OCI-LY3 (cell line): Measurements from ENCODE around the gene KLHL30.

ENCODE experiments used
- H2AFZ ChIP-seq: fragments of 200-600, 300-600 bp; shearing (Covaris generic); 2 replicates; pipeline ENCODE4 v1.6.0; 2014; ENCODE audit warnings: antibody characterized with exemption, low read depth, low read length
- H3K27ac ChIP-seq: fragments of 200-600, 300-600 bp; sonication (generic); 2 replicates; pipeline ENCODE4 v1.5.1; 2014; ENCODE audit warnings: mild to moderate bottlenecking, low read length, moderate library complexity, mixed read lengths
- H3K27me3 ChIP-seq: fragments of 200-600, 300-600 bp; sonication (generic); 2 replicates; pipeline ENCODE4 v1.6.1; 2014; ENCODE audit warnings: low read depth, low read length, mixed read lengths
- H3K36me3 ChIP-seq: fragments of 200-600, 300-600 bp; sonication (generic); replicated peaks from 2 replicates; pipeline ENCODE3; 2014; ENCODE audit warnings: low read depth, low read length, mixed read lengths
- H3K4me1 ChIP-seq: fragments of 300-600, 200-600 bp; sonication (generic); 2 replicates; pipeline ENCODE4 v1.6.1; 2014; ENCODE audit warnings: low read length, mixed read lengths
- H3K4me2 ChIP-seq: fragments of 200-600, 300-600 bp; sonication (generic); 2 replicates; pipeline ENCODE4 v1.6.1; 2014; ENCODE audit warnings: low read length, mixed read lengths
- H3K4me3 ChIP-seq: fragments of 300-600, 200-600 bp; sonication (generic); 2 replicates; pipeline ENCODE4 v1.5.1; 2014; ENCODE audit warnings: antibody characterized with exemption, mild to moderate bottlenecking, low read length, moderate library complexity
- H3K79me2 ChIP-seq: fragments of 300-600, 200-600 bp; shearing (Covaris generic); 2 replicates; pipeline ENCODE4 v1.6.1; 2014; ENCODE audit warnings: mild to moderate bottlenecking, low read length, mixed read lengths
- H3K9ac ChIP-seq: fragments of 300-600, 200-600 bp; shearing (Covaris generic); 2 replicates; pipeline ENCODE4 v1.6.0; 2014; ENCODE audit warnings: mild to moderate bottlenecking, low read length, moderate library complexity
- H3K9me3 ChIP-seq: fragments of 200-600, 300-600 bp; shearing (Covaris generic); 2 replicates; pipeline ENCODE4 v1.6.1; 2014; ENCODE audit warnings: low read length, mixed read lengths; ENCODE audit not compliant: insufficient read depth
- H4K20me1 ChIP-seq: fragments of 200-600, 300-600 bp; sonication (generic); 2 replicates; pipeline ENCODE4 v1.6.1; 2016; ENCODE audit warnings: low read length, mixed read lengths; ENCODE audit not compliant: insufficient read depth
- EZH2phosphoT487 ChIP-seq: fragments of 200-600 bp; shearing (Covaris generic); IDR thresholded peaks from 2 replicates; pipeline ENCODE4 v1.6.1; 2018; ENCODE audit warnings: antibody characterized with exemption, mixed run types, low read depth
- TF ChIP-seq, protein P1 (sequence below): fragments of 200-600, 300-600 bp; sonication (generic); IDR thresholded peaks from 2 replicates; pipeline ENCODE4 v1.5.1; 2014; ENCODE audit warnings: antibody characterized with exemption, low read length, low read depth

Gene KLHL30

DNA sequence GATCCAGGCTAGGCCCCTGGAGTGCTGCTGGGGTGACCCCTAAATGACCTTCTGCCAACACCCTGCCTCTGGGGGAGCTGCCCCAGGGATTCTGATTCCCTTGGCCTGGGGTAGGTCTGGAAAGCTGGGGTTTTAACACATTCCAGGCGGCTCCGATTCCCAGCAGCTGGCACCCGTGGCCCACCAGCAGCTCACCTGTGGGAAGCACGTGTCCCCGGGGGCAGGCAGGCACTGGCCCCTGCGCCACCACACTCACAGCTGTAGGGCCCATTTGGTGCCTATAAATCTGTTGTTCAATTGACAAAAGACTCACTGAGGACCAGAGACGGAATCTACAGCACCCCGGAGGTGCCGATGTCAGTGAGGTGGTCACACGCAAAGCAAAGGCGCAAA lies 4.1 kb upstream of the KLHL30 start:
- TF ChIP-seq, protein P1, sequence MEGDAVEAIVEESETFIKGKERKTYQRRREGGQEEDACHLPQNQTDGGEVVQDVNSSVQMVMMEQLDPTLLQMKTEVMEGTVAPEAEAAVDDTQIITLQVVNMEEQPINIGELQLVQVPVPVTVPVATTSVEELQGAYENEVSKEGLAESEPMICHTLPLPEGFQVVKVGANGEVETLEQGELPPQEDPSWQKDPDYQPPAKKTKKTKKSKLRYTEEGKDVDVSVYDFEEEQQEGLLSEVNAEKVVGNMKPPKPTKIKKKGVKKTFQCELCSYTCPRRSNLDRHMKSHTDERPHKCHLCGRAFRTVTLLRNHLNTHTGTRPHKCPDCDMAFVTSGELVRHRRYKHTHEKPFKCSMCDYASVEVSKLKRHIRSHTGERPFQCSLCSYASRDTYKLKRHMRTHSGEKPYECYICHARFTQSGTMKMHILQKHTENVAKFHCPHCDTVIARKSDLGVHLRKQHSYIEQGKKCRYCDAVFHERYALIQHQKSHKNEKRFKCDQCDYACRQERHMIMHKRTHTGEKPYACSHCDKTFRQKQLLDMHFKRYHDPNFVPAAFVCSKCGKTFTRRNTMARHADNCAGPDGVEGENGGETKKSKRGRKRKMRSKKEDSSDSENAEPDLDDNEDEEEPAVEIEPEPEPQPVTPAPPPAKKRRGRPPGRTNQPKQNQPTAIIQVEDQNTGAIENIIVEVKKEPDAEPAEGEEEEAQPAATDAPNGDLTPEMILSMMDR = no peak
- no peak for TF ChIP-seq EZH2phosphoT487
- H3K27me3 ChIP-seq = no peaks in the 10 kb centered on the region
- no peak overlapping the region for H3K4me3 ChIP-seq
- H3K27ac ChIP-seq = no peak overlapping the region
- no peak overlapping the region for H3K9ac ChIP-seq
- no peaks in the 10 kb centered on the region for H4K20me1 ChIP-seq
- no peaks in the 10 kb centered on the region for H3K79me2 ChIP-seq
- no peak overlapping the region for H2AFZ ChIP-seq
- no peaks in the 10 kb centered on the region for H3K36me3 ChIP-seq
- no peak overlapping the region for H3K4me2 ChIP-seq
- H3K9me3 ChIP-seq = no peaks in the 10 kb centered on the region
- H3K4me1 ChIP-seq = peaks cover 6% of the 10 kb centered on the region

DNA sequence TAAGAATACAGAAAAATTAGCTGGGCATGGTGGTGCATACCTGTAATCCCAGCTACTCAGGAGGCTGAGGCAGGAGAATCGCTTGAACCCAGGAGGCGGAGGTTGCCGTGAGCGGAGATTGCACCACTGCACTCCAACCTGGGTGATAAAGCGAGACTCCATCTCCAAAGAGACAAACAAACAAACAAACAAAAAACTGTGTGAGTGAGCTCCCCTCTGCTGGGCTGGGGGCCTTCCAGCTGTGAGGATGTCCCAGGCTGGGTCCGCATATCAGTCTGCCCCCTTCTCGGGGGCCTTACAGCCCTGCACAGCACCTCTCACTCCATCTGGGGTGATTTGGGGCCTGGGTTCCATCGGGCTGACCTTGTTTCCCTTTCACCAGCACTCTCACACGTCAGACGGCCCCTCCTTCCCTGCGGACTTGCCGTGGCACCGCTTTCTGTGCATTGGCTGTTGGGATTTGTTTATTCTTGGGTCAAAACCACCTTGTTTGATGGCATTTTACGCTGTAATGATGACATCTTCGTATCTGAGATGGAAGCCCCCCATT lies 2.8 kb upstream of the KLHL30 start:
- TF ChIP-seq, protein P1 = no peak
- TF ChIP-seq EZH2phosphoT487 = no peak
- no peaks in the 10 kb centered on the region for H3K36me3 ChIP-seq
- H3K4me1 ChIP-seq = peaks cover 6% of the 10 kb centered on the region

DNA sequence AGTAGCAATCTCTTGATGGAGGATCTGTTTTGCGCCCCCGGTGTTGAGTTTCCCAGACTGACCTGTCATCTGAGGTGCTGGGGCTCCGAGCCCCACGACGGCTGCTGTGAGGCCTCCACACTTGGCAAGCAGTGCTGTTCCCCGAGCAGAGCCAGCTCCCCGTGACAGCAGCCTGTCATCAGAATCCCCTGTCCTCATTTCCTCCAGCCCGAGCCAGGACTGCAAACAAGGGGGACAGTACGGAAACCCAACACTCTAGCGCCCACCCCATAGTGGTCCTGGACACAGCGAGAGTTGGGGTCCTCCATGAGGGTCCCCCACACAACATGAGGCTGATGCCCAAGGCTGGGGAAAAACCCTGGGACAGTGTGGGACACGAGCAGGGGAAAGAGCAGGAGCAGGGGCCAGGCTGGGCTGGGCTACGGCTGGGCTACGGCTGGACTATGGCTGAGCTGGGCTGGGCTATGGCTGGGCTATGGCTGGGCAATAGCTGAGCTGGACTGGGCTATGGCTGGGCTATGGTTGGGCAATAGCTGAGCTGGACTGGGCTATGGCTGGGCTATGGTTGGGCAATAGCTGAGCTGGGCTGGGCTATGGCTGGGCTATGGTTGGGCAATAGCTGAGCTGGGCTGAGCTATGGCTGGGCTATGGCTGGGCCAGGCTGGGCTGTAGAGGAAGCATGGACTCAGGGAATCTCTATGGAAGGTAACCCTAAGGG lies 1.5 kb upstream of the KLHL30 start:
- H3K4me1 ChIP-seq = peaks cover 6% of the 10 kb centered on the region
- no peak overlapping the region for H3K4me3 ChIP-seq
- no peaks in the 10 kb centered on the region for H4K20me1 ChIP-seq
- no peaks in the 10 kb centered on the region for H3K27me3 ChIP-seq
- TF ChIP-seq, protein P1 = no peak
- no peak for TF ChIP-seq EZH2phosphoT487
- H3K9me3 ChIP-seq = no peaks in the 10 kb centered on the region
- no peaks in the 10 kb centered on the region for H3K79me2 ChIP-seq
- no peaks in the 10 kb centered on the region for H3K36me3 ChIP-seq
- H3K27ac ChIP-seq = no peak overlapping the region
- no peak overlapping the region for H2AFZ ChIP-seq
- H3K4me2 ChIP-seq = no peak overlapping the region
- no peak overlapping the region for H3K9ac ChIP-seq

More for the DNA sequence above, 2.8 kb upstream of the KLHL30 start:
- Histone ChIP-seq H3K4me3 (no peak overlapping the region), H3K27ac (no peak overlapping the region), H3K4me2 (no peak overlapping the region), H3K27me3 (no peaks in the 10 kb centered on the region), H3K79me2 (no peaks in the 10 kb centered on the region), H3K9ac (no peak overlapping the region), H2AFZ (no peak overlapping the region), H3K9me3 (no peaks in the 10 kb centered on the region), H4K20me1 (no peaks in the 10 kb centered on the region)

DNA sequence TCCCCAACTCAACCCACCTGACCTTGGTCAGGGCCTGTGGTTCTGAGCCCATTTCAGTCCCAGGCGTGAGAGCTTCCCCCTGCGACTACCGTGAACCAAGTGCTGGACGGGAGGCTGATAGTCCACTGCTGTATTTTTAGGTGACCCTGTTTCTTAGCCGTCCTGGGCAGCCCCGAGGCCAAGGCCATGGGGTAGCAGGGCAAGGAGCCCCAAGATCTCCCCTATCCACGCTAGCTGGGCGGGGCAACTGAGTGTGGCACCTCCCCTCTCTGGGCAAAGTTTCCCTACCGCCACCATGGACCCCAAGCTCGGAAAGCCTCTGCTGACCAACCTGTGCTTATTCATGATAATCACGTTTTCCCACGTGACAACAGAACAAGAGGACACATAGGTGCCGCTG lies 583 bp upstream of the KLHL30 start:
- H2AFZ ChIP-seq = no peak overlapping the region
- H3K4me3 ChIP-seq = no peak overlapping the region
- no peaks in the 10 kb centered on the region for H3K9me3 ChIP-seq
- H3K4me2 ChIP-seq = no peak overlapping the region
- H3K36me3 ChIP-seq = no peaks in the 10 kb centered on the region
- no peaks in the 10 kb centered on the region for H3K27me3 ChIP-seq
- no peaks in the 10 kb centered on the region for H4K20me1 ChIP-seq
- H3K27ac ChIP-seq = no peak overlapping the region
- peaks cover 6% of the 10 kb centered on the region for H3K4me1 ChIP-seq
- TF ChIP-seq, protein P1 = no peak
- TF ChIP-seq EZH2phosphoT487 = no peak
- no peaks in the 10 kb centered on the region for H3K79me2 ChIP-seq
- H3K9ac ChIP-seq = no peak overlapping the region
